WTC11 (cell line): ENCODE measurements around the gene TMEM59L. TPM values are rescaled to one million over a fixed set of nuclear protein-coding genes. Genes with fewer than 3 reads are reported as not detected.

Experiments used
- ATAC-seq: fragments of 200-7000 bp; cut with Tn5 transposase; 2 replicates; pipeline ENCODE4 v1.10.0; 2021; ENCODE audit warnings: mild to moderate bottlenecking, moderate library complexity
- CTCF ChIA-PET: fragments of 300-600 bp; sonication (Branson Sonifier 250); formaldehyde crosslinking; loops from one replicate; lab custom pipeline; 2021; ENCODE audit warnings: antibody characterized with exemption; lab: Charles Lee
- POLR2A ChIA-PET: fragments of 350-600 bp; sonication (Branson Sonifier 250); formaldehyde crosslinking; loops from one replicate; lab custom pipeline; 2021; ENCODE audit warnings: antibody characterized with exemption; lab: Charles Lee
- DNase-seq: peaks from one replicate; pipeline ENCODE4 v3.0.0; 2021; ENCODE audit warnings: low spot score
- H3K27ac Mint-ChIP-seq: 2 replicates; pipeline ENCODE4 v1.8.0; 2021; ENCODE audit warnings: mixed read lengths
- H3K27me3 Mint-ChIP-seq: 2 replicates; pipeline ENCODE4 v1.8.0; 2021; ENCODE audit warnings: low read depth, mild to moderate bottlenecking, moderate library complexity, mixed read lengths
- H3K36me3 Mint-ChIP-seq: 2 replicates; pipeline ENCODE4 v1.8.0; 2021; ENCODE audit warnings: mixed read lengths
- H3K4me1 Mint-ChIP-seq: 2 replicates; pipeline ENCODE4 v1.8.0; 2022; ENCODE audit warnings: mixed read lengths
- H3K4me3 Mint-ChIP-seq: 2 replicates; pipeline ENCODE4 v1.8.0; 2021; ENCODE audit warnings: mild to moderate bottlenecking, moderate library complexity, mixed read lengths
- H3K9me3 Mint-ChIP-seq: 2 replicates; pipeline ENCODE4 v1.8.0; 2021; ENCODE audit warnings: mixed read lengths
- ARID4B ChIP-seq: sonication (generic); formaldehyde crosslinking; IDR thresholded peaks from 2 replicates; pipeline ENCODE4 v1.8.0; 2023; ENCODE audit warnings: missing genetic modification reagents, mild to moderate bottlenecking, borderline replicate concordance
- ATF2 ChIP-seq: sonication (generic); formaldehyde crosslinking; IDR thresholded peaks from 2 replicates; pipeline ENCODE4 v1.8.1; 2022; ENCODE audit warnings: low read depth, missing genetic modification reagents, borderline replicate concordance
- ATF6 ChIP-seq: sonication (generic); formaldehyde crosslinking; IDR thresholded peaks from 2 replicates; pipeline ENCODE4 v1.8.1; 2023; ENCODE audit warnings: mild to moderate bottlenecking, missing genetic modification reagents
- CREB1 ChIP-seq: sonication (generic); formaldehyde crosslinking; IDR thresholded peaks from 2 replicates; pipeline ENCODE4 v1.8.0; 2023; ENCODE audit warnings: mild to moderate bottlenecking, missing genetic modification reagents
- ESRRA ChIP-seq: sonication (generic); formaldehyde crosslinking; IDR thresholded peaks from 2 replicates; pipeline ENCODE4 v1.8.1; 2022; ENCODE audit warnings: mild to moderate bottlenecking, missing genetic modification reagents, borderline replicate concordance
- ETV6 ChIP-seq: sonication (generic); formaldehyde crosslinking; IDR thresholded peaks from 2 replicates; pipeline ENCODE4 v1.8.1; 2022; ENCODE audit warnings: mild to moderate bottlenecking, missing genetic modification reagents
- FOXJ3 ChIP-seq: sonication (generic); formaldehyde crosslinking; IDR thresholded peaks from 2 replicates; pipeline ENCODE4 v1.9.0; 2021; ENCODE audit warnings: missing genetic modification reagents, mild to moderate bottlenecking, borderline replicate concordance
- FOXP1 ChIP-seq: sonication (generic); formaldehyde crosslinking; IDR thresholded peaks from 2 replicates; pipeline ENCODE4 v1.8.0; 2022; ENCODE audit warnings: missing genetic modification reagents, mild to moderate bottlenecking, moderate library complexity, borderline replicate concordance
- FOXP4 ChIP-seq: sonication (generic); formaldehyde crosslinking; IDR thresholded peaks from 2 replicates; pipeline ENCODE4 v1.8.0; 2022; ENCODE audit warnings: mild to moderate bottlenecking, missing genetic modification reagents
- GABPB1 ChIP-seq: sonication (generic); formaldehyde crosslinking; IDR thresholded peaks from 2 replicates; pipeline ENCODE4 v1.8.1; 2023; ENCODE audit warnings: mild to moderate bottlenecking, missing genetic modification reagents
- KAT7 ChIP-seq: sonication (generic); formaldehyde crosslinking; IDR thresholded peaks from 2 replicates; pipeline ENCODE4 v1.8.1; 2023; ENCODE audit warnings: missing genetic modification reagents, mild to moderate bottlenecking, borderline replicate concordance
- MYBL2 ChIP-seq: sonication (generic); formaldehyde crosslinking; IDR thresholded peaks from 2 replicates; pipeline ENCODE4 v1.8.1; 2023; ENCODE audit warnings: mild to moderate bottlenecking, moderate library complexity, missing genetic modification reagents
- NFYB ChIP-seq: sonication (generic); formaldehyde crosslinking; conservative IDR thresholded peaks from 2 replicates; pipeline ENCODE4 v1.8.0; 2022; ENCODE audit warnings: low read depth, missing genetic modification reagents
- RORB ChIP-seq: fragments of 250-450 bp; sonication (Bioruptor Pico); IDR thresholded peaks from 2 replicates; pipeline ENCODE4 v1.9.0; 2021; ENCODE audit warnings: mild to moderate bottlenecking
- TP53 ChIP-seq: sonication (generic); formaldehyde crosslinking; IDR thresholded peaks from 2 replicates; pipeline ENCODE4 v1.8.1; 2023; ENCODE audit warnings: mild to moderate bottlenecking, missing genetic modification reagents
- ZBTB21 ChIP-seq: sonication (generic); formaldehyde crosslinking; IDR thresholded peaks from 2 replicates; pipeline ENCODE4 v1.8.1; 2023; ENCODE audit warnings: mild to moderate bottlenecking, missing genetic modification reagents, borderline replicate concordance
- ZNF121 ChIP-seq: sonication (generic); formaldehyde crosslinking; IDR thresholded peaks from 2 replicates; pipeline ENCODE4 v1.8.0; 2023; ENCODE audit warnings: missing genetic modification reagents
- ZNF281 ChIP-seq: sonication (generic); formaldehyde crosslinking; IDR thresholded peaks from 2 replicates; pipeline ENCODE4 v1.8.0; 2023; ENCODE audit warnings: mild to moderate bottlenecking, missing genetic modification reagents
- ZNF416 ChIP-seq: fragments of 250-450 bp; sonication (Bioruptor Pico); IDR thresholded peaks from 2 replicates; pipeline ENCODE4 v1.9.0; 2021; ENCODE audit warnings: mild to moderate bottlenecking, inconsistent platforms
- ZNF671 ChIP-seq: fragments of 250-450 bp; sonication (Bioruptor Pico); IDR thresholded peaks from 2 replicates; pipeline ENCODE4 v1.8.0; 2021; ENCODE audit warnings: mild to moderate bottlenecking
- total RNA-seq: library from RNA; stranded (reverse); gene quantifications from 3 replicates; pipeline ENCODE4 v1.2.3, GENCODE V29; 2021

The TMEM59L gene
- total RNA-seq, 1 experiment from 2014 or later = 14.8 TPM

GRCh38 chr19:18601875-18602274, 10.8 kb upstream of the TMEM59L start:
- TF ChIP-seq ZNF416 (no peak), ETV6 (CRISPR knock-in tag) (no peak), GABPB1 (CRISPR knock-in tag) (no peak), ATF2 (CRISPR knock-in tag) (no peak), ZNF671 (CRISPR knock-in tag) (no peak), CREB1 (CRISPR knock-in tag) (no peak), NFYB (CRISPR knock-in tag) (no peak), ESRRA (no peak), ZNF121 (CRISPR knock-in tag) (no peak), ZNF281 (CRISPR knock-in tag) (no peak), TP53 (CRISPR knock-in tag) (no peak), MYBL2 (CRISPR knock-in tag) (no peak), FOXP1 (CRISPR knock-in tag) (no peak), RORB (CRISPR knock-in tag) (no peak), ZBTB21 (no peak), FOXP4 (CRISPR knock-in tag) (no peak), ARID4B (CRISPR knock-in tag) (no peak), FOXJ3 (CRISPR knock-in tag) (no peak), ATF6 (CRISPR knock-in tag) (no peak), KAT7 (no peak)
- TF ChIP-seq, all 79 proteins: peak for 0
- Mint-ChIP-seq H3K27ac (no peak overlapping the region), H3K4me1 (peaks cover 36% of the 10 kb centered on the region), H3K9me3 (no peaks in the 10 kb centered on the region), H3K36me3 (no peaks in the 10 kb centered on the region), H3K4me3 (no peak overlapping the region), H3K27me3 (peaks cover 68% of the 10 kb centered on the region)
- no peak for ATAC-seq
- CTCF ChIA-PET = no interaction called here
- no peak for DNase-seq
- POLR2A ChIA-PET = no interaction called here
